Measurements from ENCODE around the gene C6orf89. TPM values are rescaled to one million over a fixed set of nuclear protein-coding genes. Genes with fewer than 3 reads are reported as not detected.
A peak's percentile ranks its signal among the peaks of the same experiment; 100 is the strongest.

Gene C6orf89
- total RNA-seq, 1 donor from 2014 or later = 34.1 TPM

- ATAC-seq (no peak), DNase-seq (ENCODE audit: low spot score) (no peak)
Observed at GRCh38 chr6:36964349-36964748, 78.6 kb downstream of the C6orf89 start.

- no peak for DNase-seq (ENCODE audit: low spot score)
- ATAC-seq = no peak
Observed at GRCh38 chr6:36964908-36965307, 79.2 kb downstream of the C6orf89 start.

GRCh38 chr6:36967301-36967700, 81.5 kb downstream of the C6orf89 start:
- ATAC-seq = peak; percentile 65
- no peak for DNase-seq (ENCODE audit: low spot score)

- DNase-seq (ENCODE audit: low spot score) = no peak
- ATAC-seq = no peak
Observed at GRCh38 chr6:36967757-36968156, 82.0 kb downstream of the C6orf89 start.

- DNase-seq (ENCODE audit: low spot score) (no peak), ATAC-seq (no peak)
Observed at GRCh38 chr6:36968266-36968977, 82.7 kb downstream of the C6orf89 start.

- no peak for DNase-seq (ENCODE audit: low spot score)
- ATAC-seq = no peak
Observed at GRCh38 chr6:36969240-36969691, 83.5 kb downstream of the C6orf89 start.

- no peak for DNase-seq (ENCODE audit: low spot score)
- ATAC-seq = no peak
Observed at GRCh38 chr6:36969988-36970891, 84.5 kb downstream of the C6orf89 start.

- no peak for ATAC-seq
- no peak for DNase-seq (ENCODE audit: low spot score)
Observed at GRCh38 chr6:36970892-36971842, 85.4 kb downstream of the C6orf89 start.

- ATAC-seq = no peak
Observed at GRCh38 chr6:36971921-36972673, 86.3 kb downstream of the C6orf89 start.

GRCh38 chr6:36973190-36973589, 87.4 kb downstream of the C6orf89 start:
- no peak for DNase-seq (ENCODE audit: low spot score)
- no peak for ATAC-seq

More at GRCh38 chr6:36971921-36972673, 86.3 kb downstream of the C6orf89 start:
- DNase-seq (ENCODE audit: low spot score) = no peak

GRCh38 chr6:36973647-36974046, 87.9 kb downstream of the C6orf89 start:
- no peak for ATAC-seq

GRCh38 chr6:36975231-36976006, 89.7 kb downstream of the C6orf89 start:
- ATAC-seq (no peak), DNase-seq (ENCODE audit: low spot score) (no peak)

More at GRCh38 chr6:36973647-36974046, 87.9 kb downstream of the C6orf89 start:
- no peak for DNase-seq (ENCODE audit: low spot score)

GRCh38 chr6:36976007-36976264, 90.2 kb downstream of the C6orf89 start:
- no peak for ATAC-seq
- DNase-seq (ENCODE audit: low spot score) = no peak

- DNase-seq (ENCODE audit: low spot score) = no peak
- no peak for ATAC-seq
Observed at GRCh38 chr6:36976509-36976908, 90.8 kb downstream of the C6orf89 start.

- DNase-seq (ENCODE audit: low spot score) = no peak
- no peak for ATAC-seq
Observed at GRCh38 chr6:36976931-36977330, 91.2 kb downstream of the C6orf89 start.

GRCh38 chr6:36977470-36977941, 91.8 kb downstream of the C6orf89 start:
- ATAC-seq (no peak), DNase-seq (ENCODE audit: low spot score) (no peak)

All from left lobe of liver (tissue), 2 donors.